Fibroblast of lung (primary cell): ENCODE data around the gene OSBPL9. TPM values are rescaled to one million over a fixed set of nuclear protein-coding genes. Genes with fewer than 3 reads are reported as not detected.

Experiments
- DNase-seq, 2 donors: peaks; one replicate each; pipeline versions ENCODE4 v3.0.0 to v3.0.0-alpha.2; 2010; ENCODE audit warnings: low read depth in 2 of 2
- H2AFZ ChIP-seq: 2 replicates; pipeline ENCODE4 v1.5.1; 2012; ENCODE audit warnings: low read length, control low read depth, inconsistent platforms
- H3K27ac ChIP-seq: 2 replicates; pipeline ENCODE4 v1.5.1; 2011; ENCODE audit warnings: low read length, control low read depth; ENCODE audit not compliant: insufficient read depth
- H3K27me3 ChIP-seq: 2 replicates; pipeline ENCODE4 v1.5.1; 2011; ENCODE audit warnings: mild to moderate bottlenecking, low read length; ENCODE audit not compliant: control insufficient read depth, insufficient read depth
- H3K36me3 ChIP-seq: 2 replicates; pipeline ENCODE4 v1.5.1; 2011; ENCODE audit warnings: low read length; ENCODE audit not compliant: control insufficient read depth, insufficient read depth
- H3K4me1 ChIP-seq: 2 replicates; pipeline ENCODE4 v1.5.1; 2011; ENCODE audit warnings: low read length; ENCODE audit not compliant: control insufficient read depth, insufficient read depth; ENCODE audit errors: extremely low read depth
- H3K4me2 ChIP-seq: 2 replicates; pipeline ENCODE4 v1.5.1; 2011; ENCODE audit warnings: low read length, control low read depth; ENCODE audit not compliant: insufficient read depth; ENCODE audit errors: extremely low read depth
- H3K4me3 ChIP-seq, 4 experiments: fragments of 200-600 bp in 1 of 4; sonication (generic) in 1 of 4; replicated peaks in 1 of 4; 2 replicates each; pipeline ENCODE4 v1.5.1; 2011 to 2016; ENCODE audit warnings: low read length in 4 of 4, low read depth in 3 of 4, mild to moderate bottlenecking in 3 of 4, control low read depth in 2 of 4, inconsistent platforms in 1 of 4, mixed read lengths in 1 of 4; ENCODE audit not compliant: insufficient read depth in 1 of 4; ENCODE audit errors: control extremely low read depth in 1 of 4
- H3K79me2 ChIP-seq: 2 replicates; pipeline ENCODE4 v1.5.1; 2012; ENCODE audit warnings: mild to moderate bottlenecking, low read length, inconsistent platforms; ENCODE audit not compliant: control insufficient read depth, insufficient read depth
- H3K9ac ChIP-seq: 2 replicates; pipeline ENCODE4 v1.5.1; 2011; ENCODE audit warnings: mild to moderate bottlenecking, low read length, control low read depth; ENCODE audit not compliant: insufficient read depth
- H3K9me3 ChIP-seq: 2 replicates; pipeline ENCODE4 v1.5.1; 2012; ENCODE audit warnings: low read depth, low read length; ENCODE audit not compliant: control insufficient read depth, insufficient read depth
- H4K20me1 ChIP-seq: 2 replicates; pipeline ENCODE4 v1.5.1; 2011; ENCODE audit warnings: low read length; ENCODE audit not compliant: control insufficient read depth, insufficient read depth; ENCODE audit errors: extremely low read depth
- EZH2 ChIP-seq: IDR thresholded peaks from 2 replicates; pipeline ENCODE4 v1.5.1; 2012; ENCODE audit warnings: low read length, control low read depth, mild to moderate bottlenecking; ENCODE audit errors: missing control alignments
- polyA minus RNA-seq: library from RNA; depleted of rRNA, polyadenylated mRNA; stranded (reverse); fragments of >200 nt; gene quantifications from 2 replicates; pipeline ENCODE4 v1.2.3, GENCODE V29; 2011; ENCODE audit warnings: low replicate concordance
- polyA plus RNA-seq, 2 donors: library from polyadenylated mRNA; depleted of rRNA in 1 of 2; stranded (reverse) in 1 of 2; unstranded in 1 of 2; fragments of >200 nt; gene quantifications; 2 replicates each; pipeline ENCODE4 v1.2.1, GENCODE V29; 2011 to 2012; ENCODE audit warnings: missing spikeins in 1 of 2
- total RNA-seq: library from RNA; depleted of rRNA; stranded (reverse); fragments of >200 nt; gene quantifications from 2 replicates; pipeline ENCODE4 v1.2.1, GENCODE V29; 2014
- TF ChIP-seq, protein P1 (sequence below), 2 donors: IDR thresholded peaks in 1 of 2; conservative IDR thresholded peaks in 1 of 2; 1 replicate in 1 of 2; 2 replicates in 1 of 2; pipeline ENCODE4 v1.5.1; 2011 to 2012; ENCODE audit warnings: low read length in 2 of 2, control low read depth in 1 of 2, inconsistent platforms in 1 of 2, low read depth in 1 of 2, mild to moderate bottlenecking in 1 of 2

Gene OSBPL9, protein sequence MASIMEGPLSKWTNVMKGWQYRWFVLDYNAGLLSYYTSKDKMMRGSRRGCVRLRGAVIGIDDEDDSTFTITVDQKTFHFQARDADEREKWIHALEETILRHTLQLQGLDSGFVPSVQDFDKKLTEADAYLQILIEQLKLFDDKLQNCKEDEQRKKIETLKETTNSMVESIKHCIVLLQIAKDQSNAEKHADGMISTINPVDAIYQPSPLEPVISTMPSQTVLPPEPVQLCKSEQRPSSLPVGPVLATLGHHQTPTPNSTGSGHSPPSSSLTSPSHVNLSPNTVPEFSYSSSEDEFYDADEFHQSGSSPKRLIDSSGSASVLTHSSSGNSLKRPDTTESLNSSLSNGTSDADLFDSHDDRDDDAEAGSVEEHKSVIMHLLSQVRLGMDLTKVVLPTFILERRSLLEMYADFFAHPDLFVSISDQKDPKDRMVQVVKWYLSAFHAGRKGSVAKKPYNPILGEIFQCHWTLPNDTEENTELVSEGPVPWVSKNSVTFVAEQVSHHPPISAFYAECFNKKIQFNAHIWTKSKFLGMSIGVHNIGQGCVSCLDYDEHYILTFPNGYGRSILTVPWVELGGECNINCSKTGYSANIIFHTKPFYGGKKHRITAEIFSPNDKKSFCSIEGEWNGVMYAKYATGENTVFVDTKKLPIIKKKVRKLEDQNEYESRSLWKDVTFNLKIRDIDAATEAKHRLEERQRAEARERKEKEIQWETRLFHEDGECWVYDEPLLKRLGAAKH
- total RNA-seq (72.4 and 90.7 TPM in 2 replicates), polyA plus RNA-seq (41.9 and 62.5 TPM in 2 replicates), polyA minus RNA-seq (74.0 and 97.1 TPM in 2 replicates)
- 26.0 and 34.7 TPM in 2 replicates for polyA plus RNA-seq (2012)

- H3K4me2 ChIP-seq: peak within 1 kb of the TSS; percentile 77
- H3K27me3 ChIP-seq: no peaks in the 10 kb centered on the region
- H3K9ac ChIP-seq: peak within 1 kb of the TSS; percentile 82
- TF ChIP-seq EZH2: no peak
- TF ChIP-seq, protein P1, sequence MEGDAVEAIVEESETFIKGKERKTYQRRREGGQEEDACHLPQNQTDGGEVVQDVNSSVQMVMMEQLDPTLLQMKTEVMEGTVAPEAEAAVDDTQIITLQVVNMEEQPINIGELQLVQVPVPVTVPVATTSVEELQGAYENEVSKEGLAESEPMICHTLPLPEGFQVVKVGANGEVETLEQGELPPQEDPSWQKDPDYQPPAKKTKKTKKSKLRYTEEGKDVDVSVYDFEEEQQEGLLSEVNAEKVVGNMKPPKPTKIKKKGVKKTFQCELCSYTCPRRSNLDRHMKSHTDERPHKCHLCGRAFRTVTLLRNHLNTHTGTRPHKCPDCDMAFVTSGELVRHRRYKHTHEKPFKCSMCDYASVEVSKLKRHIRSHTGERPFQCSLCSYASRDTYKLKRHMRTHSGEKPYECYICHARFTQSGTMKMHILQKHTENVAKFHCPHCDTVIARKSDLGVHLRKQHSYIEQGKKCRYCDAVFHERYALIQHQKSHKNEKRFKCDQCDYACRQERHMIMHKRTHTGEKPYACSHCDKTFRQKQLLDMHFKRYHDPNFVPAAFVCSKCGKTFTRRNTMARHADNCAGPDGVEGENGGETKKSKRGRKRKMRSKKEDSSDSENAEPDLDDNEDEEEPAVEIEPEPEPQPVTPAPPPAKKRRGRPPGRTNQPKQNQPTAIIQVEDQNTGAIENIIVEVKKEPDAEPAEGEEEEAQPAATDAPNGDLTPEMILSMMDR (conservative IDR thresholded peaks at IDR 0.05 in 1 of 2, IDR thresholded peaks at IDR 0.05 in 1 of 2; ENCODE audit: low read depth in 1 of 2, low read length in 2 of 2): no peak
- H3K9me3 ChIP-seq: no peaks in the 10 kb centered on the region
- peaks cover 5% of the 10 kb centered on the region for H3K4me1 ChIP-seq
- peak within 1 kb of the TSS; percentile 71 to 98 (median 84) for H3K4me3 ChIP-seq
- H3K27ac ChIP-seq: peak within 1 kb of the TSS; percentile 86
- no peaks in the 10 kb centered on the region for H4K20me1 ChIP-seq
- DNase-seq: peak; percentile 89 to 94
- H3K79me2 ChIP-seq: peaks cover 22% of the 10 kb centered on the region
- peak within 1 kb of the TSS; percentile 98 for H2AFZ ChIP-seq
- H3K36me3 ChIP-seq: no peaks in the 10 kb centered on the region
These were observed at the start of gene OSBPL9 for GRCh38 chr1:51616903-51617708. Gene OSBPL9 (plus strand): TSS chr1:51617092. CDS start chr1:51617111, 19 bp downstream.

DNA sequence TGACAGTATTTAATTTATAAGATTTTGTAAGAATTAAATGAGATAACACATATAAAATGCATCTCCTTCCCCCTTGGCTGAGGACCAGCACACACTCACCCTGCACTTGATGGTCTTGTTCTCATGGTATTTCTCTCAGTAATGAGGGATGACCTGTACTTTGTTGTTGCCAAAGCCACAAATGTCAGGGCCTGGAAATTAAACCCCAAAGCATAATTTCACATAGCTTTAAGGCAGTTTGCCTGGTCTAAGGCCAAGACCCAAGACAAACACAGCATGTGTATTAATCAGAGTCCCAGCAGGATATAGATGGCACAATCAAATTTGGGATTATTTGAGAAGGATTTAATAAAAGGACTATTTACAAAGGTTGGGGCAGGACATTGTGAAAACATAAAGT is 49.2 kb upstream of the OSBPL9 start:
- H3K27ac ChIP-seq: no peak overlapping the region
- peaks cover 5% of the 10 kb centered on the region for H3K4me1 ChIP-seq
- H3K79me2 ChIP-seq: no peaks in the 10 kb centered on the region
- no peaks in the 10 kb centered on the region for H3K9me3 ChIP-seq
- peak overlapping the region; percentile 15 for H3K4me2 ChIP-seq
- H2AFZ ChIP-seq: no peak overlapping the region
- H3K27me3 ChIP-seq: no peaks in the 10 kb centered on the region
- no peak overlapping the region for H3K9ac ChIP-seq
- no peaks in the 10 kb centered on the region for H4K20me1 ChIP-seq
- TF ChIP-seq EZH2: no peak
- TF ChIP-seq, protein P1 (conservative IDR thresholded peaks at IDR 0.05 in 1 of 2, IDR thresholded peaks at IDR 0.05 in 1 of 2; ENCODE audit: low read depth in 1 of 2, low read length in 2 of 2): no peak
- H3K4me3 ChIP-seq: no peak overlapping the region
- DNase-seq: peak; percentile 84 to 96
- no peaks in the 10 kb centered on the region for H3K36me3 ChIP-seq
